ENCODE data around the gene MEIOSIN.

DNA sequence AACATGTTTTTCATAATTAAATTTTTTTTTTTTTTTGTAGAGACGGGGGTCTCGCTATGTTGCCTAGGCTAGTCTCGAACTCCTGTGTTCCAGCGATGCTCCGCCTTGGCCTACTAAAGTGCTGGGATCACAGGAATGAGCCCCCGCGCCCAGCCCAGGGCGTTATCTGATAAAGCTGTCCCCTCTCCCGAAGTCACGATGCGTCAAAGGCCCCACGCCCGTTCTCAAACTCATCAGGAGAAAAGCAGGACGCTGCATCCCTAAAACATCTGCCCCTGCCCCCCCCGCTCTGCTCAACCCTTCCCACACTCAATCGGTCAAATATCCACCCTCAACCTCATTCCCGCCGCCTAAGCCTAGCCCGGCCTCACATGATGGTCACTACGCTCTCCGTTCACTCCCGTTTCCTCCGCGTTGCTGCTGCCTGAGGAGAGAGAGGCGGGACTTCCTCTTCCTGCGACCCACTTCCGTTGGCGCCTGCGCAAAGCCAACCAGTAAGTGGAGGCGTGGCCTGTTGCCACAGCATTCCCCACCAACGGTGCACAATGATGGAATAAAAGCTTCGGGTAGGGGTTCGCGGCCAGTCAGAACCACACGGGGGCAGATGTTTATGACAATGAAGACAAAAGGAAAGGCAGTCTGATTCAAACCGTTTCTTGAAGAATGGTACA lies 41.6 kb upstream of the MEIOSIN start, which contains the start of gene SNRPD2:
- no peak for TF ChIP-seq CTCF (IDR thresholded peaks at IDR 0.05; ENCODE audit: low read depth, low read length)
- peak; percentile 90 for TF ChIP-seq POLR2A (IDR thresholded peaks at IDR 0.05; ENCODE audit: extremely low read depth, insufficient read length)
